Measurements from ENCODE around the gene SPINK2.

SPINK2 gene

DNA sequence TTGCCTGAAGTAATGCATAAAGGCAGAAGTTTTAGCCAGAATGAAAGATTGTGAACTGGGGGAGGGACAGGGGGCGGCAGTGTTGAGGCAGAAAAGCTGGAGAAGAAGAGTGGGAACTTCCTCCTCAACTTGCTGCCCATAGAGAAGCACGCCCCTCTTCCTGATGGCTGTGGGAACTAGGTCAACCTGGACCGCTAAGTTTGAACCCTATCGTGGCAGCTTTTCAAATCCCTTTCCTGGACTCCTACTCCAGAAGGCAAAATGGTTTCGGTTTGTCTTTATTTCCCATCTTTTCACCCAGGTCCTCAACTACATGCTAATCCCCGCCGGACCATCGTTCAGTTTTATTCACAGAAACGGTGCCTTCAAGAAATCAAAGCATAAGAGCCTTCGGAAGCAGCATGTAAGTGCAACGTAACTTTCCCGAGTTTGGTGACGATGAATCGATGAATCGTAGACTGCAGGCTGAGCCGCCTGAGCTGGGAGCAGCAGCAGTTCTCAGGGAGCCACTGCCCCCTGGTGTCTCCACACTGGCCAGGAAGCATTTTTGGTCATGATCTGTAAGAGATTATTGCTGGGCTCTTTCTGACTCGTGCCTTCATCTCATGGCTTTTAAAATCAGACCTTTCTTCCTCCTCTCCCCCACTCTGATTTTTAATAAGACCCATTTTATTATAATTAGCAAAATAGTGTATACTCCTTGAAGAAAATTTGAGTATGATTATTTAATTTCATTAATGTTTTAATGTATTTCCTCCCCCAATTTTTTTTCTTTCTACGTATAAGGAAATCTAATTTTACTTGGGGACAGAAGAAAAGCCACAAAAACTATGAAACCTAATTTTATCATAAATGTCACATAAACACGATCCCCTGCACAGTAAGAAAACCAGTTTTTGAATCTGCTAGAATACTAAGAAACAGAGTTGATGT lies 21.4 kb downstream of the SPINK2 start:
- DNase-seq (ENCODE audit: low read depth), result peak; percentile 70

DNA sequence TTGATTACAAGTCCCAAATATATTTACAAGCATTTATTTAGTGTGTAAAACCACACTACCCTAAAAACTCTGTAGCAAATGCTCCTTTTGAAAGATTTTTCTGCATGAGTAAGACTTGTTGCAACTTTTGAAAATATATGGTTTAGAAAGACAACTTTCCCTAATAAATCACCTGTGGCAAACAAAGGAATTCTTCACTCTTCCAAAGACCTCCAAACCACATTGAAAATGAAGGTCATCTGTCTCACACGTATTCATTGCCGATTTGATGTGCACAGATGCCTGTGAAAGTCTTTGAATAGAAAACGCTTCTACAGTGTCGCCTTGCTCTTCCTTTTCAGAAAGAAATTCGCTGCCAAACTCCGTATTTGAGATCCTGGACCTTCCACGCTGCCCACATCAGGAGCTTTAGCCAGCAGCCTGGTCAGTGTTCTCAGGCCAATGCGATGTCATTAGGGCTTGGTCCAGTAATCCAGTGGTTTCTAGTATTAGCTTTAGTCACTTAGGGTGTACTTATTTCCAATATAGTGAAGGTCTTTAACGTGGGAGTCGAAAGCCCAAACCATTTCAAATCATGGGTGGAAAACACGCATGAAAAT lies 22.2 kb downstream of the SPINK2 start:
- DNase-seq (ENCODE audit: low read depth), result no peak

DNA sequence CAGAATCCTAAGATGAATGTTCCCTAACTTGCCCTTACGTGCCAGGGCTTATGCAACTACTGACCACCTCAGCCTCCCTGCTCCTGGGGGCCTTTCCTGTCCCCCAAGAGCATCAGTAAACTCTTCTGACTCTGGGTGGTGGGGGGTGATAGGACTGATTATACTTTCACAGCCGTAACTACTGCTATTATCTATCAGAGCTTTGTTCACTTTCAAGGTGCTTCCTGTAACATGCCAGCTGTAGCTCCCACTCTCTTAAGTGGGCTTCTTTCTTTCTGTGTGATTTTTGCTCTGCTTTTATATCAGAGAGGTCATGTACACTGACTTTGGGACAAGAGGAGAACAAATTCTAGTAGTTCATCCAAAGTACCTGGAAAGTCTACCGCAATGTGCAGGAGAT lies 25.3 kb downstream of the SPINK2 start:
- no peak for DNase-seq (ENCODE audit: low read depth)

DNA sequence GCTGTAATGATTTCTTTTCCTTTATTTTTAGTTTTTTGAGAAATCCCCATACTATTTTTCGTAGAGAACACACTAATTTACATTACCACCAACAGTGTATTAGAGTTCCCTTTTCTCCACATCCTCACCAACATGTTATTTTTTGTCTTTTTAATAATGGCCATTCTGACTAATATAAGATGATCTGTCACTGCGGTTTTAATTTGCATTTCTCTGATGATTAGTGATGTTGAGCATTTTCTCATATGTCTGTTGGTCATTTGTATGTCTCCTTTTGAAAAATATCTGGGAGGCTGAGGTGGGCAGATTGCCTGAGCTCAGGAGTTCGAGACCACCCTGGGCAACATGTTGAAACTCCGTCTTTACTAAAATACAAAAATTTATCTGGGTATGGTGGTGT lies 30.2 kb downstream of the SPINK2 start:
- DNase-seq (ENCODE audit: low read depth), result no peak

DNA sequence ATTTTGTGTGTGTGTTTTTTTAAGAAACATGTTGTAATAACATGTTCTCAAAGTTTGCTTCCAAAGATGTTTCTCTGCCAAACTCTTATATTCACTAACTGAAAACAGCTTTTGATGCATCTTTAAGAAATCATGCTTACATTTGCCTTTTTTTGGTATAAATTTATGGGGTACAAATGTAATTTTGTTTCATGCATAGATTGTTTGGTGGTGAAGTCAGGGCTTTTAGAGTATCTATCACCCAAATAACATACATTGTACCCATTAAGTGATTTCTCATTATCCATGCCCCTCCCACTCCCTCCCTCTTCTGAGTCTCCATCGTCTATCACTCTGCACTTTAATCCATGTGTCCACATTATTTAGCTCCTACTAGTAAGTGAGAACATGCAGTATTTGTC lies 30.8 kb downstream of the SPINK2 start:
- DNase-seq (ENCODE audit: low read depth), result no peak

DNA sequence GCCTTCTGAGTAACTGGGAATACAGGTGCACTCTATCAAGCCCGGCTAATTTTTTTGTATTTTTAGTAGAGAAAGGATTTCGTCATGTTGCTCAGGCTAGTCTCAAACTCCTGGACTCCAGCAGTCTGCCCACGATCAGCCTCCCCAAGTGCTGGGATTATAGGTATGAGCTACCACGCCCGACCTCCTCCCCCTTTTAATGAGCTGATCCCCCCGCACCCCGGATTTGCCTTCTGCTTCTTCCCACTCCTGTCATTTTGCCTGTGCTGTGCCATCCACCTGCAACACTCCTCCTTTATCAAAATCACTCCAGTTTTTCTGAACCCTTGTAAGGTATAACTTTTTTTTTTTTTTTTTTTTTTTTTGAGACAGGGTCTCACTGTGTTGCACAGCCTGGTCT lies 33.4 kb downstream of the SPINK2 start:
- no peak for DNase-seq (ENCODE audit: low read depth)

DNA sequence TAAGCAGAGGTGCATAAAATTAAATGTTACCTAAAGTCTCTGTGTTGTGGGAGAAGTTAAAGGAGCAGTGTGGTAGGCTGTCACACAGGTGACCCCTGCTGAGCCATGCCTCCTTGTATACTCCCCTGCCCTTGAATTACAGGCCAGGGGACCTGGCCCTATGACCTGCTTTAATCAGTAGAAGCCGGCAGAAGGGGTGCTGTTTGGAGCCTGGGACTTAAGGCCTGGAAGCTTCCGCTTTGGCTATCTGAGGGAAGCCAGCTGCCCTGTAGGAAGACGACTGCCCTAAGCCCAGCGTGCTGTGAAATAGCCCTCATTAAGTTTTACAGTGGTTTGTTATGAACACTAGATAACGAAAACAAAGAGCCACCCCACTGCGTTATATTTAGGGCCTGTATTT lies 34.1 kb downstream of the SPINK2 start:
- no peak for DNase-seq (ENCODE audit: low read depth)

DNA sequence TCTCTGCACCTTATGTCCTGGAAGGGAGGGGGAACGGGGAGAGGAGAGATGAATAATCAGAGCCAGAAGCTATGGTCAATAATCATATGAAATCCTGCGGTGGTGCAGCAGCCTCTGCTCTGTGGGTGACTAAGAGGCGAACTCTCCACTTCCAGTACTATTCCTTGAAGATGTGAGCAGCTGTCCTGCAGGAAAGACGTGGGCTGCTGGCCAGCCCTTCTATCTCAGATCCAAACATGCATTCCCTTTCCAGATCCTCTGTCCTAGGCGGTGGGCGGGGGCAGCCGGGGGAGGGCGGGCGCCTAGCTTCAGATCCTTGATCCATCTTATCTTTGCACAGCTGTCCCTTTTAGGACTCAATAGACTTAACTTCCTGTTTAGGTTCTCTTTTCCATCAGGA lies 34.5 kb downstream of the SPINK2 start:
- DNase-seq (ENCODE audit: low read depth), result no peak

DNA sequence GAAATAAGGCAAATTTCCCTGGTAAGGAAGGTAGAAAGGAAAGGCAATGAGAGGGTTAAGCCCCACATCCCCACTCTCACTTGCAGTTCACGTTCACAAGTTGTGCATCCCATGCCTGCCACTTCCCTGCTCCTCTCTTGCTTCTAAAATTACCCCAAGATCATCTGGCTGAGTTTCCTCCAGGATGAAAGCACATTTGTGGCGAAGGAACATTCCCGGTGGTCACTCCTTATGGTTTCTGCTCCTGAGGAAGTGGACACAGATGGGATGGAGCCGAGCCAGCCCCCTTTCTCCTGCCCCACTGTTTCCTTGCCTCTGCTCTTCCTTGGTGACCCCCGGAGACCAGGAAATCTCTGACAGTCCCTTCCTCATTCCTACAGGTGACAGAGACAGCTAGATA lies 37.5 kb downstream of the SPINK2 start:
- no peak for DNase-seq (ENCODE audit: low read depth)

DNA sequence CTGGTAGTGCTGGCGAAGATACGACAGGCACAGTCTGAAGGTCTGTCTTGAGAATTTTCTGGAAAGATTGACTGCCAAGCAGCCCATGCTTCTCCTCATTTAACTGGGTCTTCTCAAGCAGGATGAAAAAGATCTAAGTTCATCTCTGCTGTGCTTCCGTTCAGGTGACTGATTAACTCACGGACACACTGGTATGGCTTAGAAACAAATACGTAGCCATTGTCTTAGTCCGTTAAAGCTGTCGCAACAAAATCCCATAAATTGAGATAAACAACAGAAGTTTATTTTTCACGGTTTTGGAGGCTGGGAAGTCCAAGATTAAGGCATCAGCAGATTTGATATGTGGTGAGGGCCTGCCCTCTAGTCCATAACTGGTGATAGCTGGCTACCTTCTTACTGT lies 39.5 kb downstream of the SPINK2 start:
- no peak for DNase-seq (ENCODE audit: low read depth)

DNA sequence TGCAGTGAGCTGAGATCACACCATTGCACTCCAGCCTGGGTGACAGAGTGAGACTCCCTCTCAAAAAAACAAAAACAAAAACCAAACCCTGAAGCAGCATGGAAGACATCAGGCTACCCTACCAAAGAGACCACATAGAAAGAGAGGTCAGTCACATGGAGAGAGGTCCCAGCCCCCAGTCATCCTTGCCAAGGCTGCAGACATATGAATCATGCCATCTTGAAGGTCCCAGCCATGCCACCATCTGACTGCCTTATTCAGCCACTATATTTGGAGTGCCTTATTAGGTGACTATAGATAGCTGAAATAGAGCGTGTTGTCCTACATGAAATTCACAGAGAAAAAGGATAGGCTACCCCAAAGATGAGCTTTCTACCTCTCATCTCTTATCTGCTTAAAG lies 48.2 kb downstream of the SPINK2 start:
- DNase-seq (ENCODE audit: low read depth), result no peak

DNA sequence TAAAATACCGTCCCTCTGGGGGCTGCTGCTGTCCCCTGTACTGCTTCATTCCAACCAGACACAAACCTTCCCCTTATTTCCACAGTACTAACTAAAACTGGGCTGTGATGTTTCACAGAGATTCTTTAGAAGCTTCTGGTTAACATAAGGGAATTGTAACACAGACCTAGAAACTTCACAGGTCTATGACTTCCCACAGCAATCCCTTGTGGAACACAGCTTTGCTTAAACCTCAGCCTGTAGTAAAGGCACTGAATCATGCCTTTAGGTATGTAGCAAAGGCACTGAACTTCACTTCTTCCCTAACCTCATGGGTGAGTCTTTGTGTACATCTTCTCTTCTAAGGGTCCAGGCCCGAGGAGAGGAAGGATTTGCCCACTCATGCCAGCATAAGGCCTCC lies 49.4 kb downstream of the SPINK2 start:
- no peak for DNase-seq (ENCODE audit: low read depth)

DNA sequence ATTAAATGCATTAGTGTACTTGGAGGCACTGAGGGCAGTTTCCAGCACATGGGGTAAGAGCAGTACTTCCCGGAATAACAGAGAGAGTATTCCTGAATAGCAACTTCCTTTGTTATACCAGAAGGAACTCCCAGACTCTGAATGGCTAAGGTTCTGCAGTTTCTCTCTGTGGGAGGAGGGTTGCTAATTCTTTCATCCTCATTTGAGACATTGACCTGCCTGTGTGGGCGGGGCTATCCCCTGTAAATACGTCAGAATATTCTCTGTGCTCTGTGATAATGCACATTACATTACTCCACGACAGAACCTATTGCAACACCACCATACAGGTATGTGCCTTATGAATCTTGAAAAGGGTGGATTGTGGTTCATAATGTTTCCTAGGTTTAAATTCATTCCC lies 52.7 kb downstream of the SPINK2 start:
- no peak for DNase-seq (ENCODE audit: low read depth)

DNA sequence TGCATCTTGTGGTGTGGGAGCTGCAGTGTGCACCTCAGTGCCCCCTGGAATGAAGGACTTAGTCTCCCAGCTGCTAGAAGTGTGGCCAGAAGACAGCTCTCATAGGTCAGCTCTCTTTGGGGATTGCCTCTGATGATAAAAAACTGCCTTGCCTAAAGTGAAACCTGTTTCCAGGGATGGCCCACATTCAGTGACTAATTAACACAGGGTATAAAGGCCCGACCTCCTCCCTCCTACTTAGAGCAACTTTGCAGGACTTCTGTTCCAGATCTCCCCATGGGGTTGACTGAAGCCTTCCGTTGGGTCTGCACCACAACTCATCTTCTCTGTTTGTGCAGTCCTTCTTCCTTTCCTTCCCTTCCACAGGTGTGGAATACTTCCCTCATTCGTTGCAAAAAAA lies 53.2 kb downstream of the SPINK2 start:
- DNase-seq (ENCODE audit: low read depth), result no peak

DNA sequence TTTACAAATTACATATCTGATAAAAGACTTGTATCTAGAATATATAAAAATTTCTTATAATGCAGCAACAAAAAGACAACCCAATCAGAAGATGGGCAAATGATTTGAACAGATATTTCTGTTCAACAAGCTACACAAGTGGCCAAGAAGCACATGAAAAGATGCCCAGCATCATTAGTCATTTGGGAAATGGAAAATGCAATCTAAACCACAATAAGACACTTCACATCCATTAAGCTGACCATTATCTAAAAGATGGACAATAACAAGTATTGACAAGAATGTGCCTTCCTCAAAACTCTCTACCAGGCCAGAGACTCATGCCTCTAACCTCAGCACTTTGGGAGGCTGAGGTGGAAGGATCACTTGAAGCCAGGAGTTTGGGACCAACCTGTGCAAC lies 53.9 kb downstream of the SPINK2 start:
- DNase-seq (ENCODE audit: low read depth), result no peak

DNA sequence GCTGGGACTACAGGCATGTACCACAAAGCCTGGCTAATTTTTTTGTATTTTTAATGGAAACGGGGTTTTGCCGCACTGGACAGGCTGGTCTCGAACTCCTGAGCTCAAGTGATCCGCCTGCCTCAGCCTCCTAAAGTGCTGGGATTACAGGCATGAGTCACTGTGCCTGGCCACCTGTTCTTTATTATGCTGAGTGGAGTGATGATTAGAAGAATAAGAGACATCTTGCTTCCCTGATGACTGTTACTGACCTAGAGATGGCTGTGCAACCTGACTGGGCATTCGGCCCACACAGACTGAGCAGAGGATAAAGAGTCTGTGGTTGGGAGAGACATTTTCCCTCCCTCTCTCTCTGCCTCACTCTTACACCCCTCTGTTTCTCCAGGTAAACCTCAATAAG lies 56.7 kb downstream of the SPINK2 start:
- no peak for DNase-seq (ENCODE audit: low read depth)

DNA sequence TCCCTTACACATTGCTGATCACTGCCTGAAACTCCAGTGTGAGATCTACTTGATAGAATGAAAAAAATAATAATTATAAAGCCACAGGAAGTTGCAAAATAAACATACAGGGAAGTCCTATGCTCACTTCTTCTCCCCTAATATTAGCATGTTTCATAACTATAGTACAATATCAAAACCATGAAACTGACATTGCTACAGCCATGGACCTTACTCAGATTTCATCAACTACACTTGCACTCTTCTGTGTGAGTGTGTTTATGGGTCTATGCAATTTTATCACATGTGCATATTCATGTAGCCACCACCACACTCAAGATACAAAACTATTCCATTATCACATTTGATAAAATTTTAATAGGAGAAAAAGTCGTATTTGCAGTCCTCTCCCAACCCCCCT lies 57.3 kb downstream of the SPINK2 start:
- DNase-seq (ENCODE audit: low read depth), result no peak

DNA sequence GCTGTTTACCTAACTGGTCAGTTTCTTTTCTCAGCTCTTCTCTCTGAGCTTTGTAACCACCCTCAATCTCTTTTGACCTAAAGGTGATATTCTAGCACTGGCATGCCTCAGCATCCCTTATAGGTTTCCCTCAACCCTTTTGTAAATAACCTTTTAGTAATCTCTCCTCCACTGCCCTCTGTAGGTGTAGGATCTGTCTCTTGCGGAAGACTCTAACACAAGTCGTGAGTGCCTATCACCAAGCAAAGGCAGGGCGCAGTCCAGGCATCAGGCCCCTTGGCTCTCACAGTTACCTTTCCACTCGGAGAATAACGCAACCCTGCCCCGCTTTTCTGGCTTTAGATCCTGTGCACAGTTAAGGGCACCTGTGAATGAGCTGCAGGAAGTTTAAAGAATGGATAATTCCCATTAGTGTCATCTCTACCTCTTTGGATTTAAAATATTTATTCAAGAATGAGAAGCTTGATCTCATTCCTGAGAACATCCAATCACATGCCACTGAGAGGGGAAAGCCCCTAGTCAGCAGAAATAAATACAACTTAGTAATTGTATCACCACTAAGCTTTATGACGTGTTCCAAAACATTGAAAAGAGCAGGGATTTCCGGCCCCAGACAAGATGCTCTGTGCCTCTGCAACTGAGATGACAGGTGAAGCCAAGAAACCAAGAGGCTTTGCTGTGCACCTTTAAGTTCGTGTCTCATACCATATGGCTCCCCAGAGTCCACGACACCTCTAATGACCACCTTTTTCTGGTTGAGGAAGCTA lies 58.8 kb downstream of the SPINK2 start:
- no peak for DNase-seq (ENCODE audit: low read depth)

DNA sequence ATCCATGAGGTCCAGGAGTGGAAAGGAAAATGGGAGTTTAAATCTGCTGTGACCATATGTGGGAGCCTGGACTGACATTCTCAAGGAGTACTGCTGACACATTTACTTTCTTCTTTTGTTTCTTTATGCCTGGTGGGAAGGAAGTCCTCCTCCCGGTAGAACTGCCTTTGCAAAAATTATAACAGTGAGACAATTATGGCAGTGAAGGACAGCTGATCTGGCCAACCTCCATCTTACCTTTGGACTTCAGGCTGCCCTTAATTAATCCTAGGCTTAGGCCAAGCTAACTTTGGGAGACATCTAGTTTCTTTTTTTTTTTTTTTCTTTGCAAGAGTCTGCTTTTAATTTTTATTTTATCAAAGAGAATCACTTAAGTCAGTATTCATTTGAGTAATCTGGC lies 61.3 kb downstream of the SPINK2 start:
- DNase-seq (ENCODE audit: low read depth), result no peak

Measured in activated T-helper 1 cell treated with Interleukin-2 at 50 U/mL for 16 hours (primary cell).